ENCODE data around the gene KASH5. TPM values are rescaled to one million over a fixed set of nuclear protein-coding genes. Genes with fewer than 3 reads are reported as not detected.

Gene KASH5
- total and polyA plus RNA-seq, 11 donors = not detected

DNA sequence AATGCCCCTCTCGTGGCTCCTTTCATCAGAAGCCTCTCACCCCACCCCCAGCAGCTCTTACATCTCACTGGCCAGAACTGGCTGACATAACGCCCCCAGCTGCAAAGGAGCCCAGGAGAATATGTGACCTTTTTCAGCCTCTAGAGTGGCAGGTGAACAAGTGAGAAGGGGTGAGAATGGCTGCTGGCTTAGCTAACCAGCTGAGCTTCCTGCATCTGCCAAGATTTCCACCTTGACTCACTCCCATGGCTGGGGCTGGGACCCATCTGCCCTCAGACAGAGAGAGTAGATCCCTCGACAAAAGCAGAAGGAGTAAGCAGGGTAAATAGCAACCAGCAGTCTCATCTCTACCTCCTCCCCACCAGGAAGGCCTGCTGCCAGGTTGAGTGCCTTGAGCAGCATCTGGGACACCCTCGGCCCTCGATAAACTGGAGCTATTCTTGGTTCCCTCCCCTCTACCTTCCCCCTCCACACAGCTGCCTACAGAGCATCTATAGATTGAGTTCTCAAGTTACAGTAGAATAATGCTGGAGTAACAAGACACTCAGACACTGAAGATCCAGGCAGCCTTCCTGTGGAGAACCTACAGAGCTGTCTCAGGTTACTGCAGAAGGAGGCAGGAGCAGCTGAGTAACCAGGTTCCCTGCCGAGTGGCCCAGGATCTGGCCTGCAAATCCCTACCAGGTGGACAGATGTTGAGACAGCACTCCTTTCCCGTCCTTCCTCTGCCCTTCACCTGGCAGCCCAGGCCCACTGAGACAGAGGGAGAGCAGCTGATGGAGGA, 15.5 kb downstream of the KASH5 start:
- H3K27ac ChIP-seq = no peak overlapping the region
- H3K9me3 ChIP-seq = no peaks in the 10 kb centered on the region
- ATAC-seq (no peak), DNase-seq (no peak)
- no peak for TF ChIP-seq POLR2A (IDR thresholded peaks at IDR 0.05)
- no peak for TF ChIP-seq CTCF (IDR thresholded peaks at IDR 0.05)
- peaks cover 0 to 4% (median 0%) of the 10 kb centered on the region in 12 donors for H3K4me1 ChIP-seq
- H3K4me3 ChIP-seq = no peak overlapping the region
- H3K27me3 ChIP-seq = peaks cover 0 to 4% (median 0%) of the 10 kb centered on the region in 9 donors
- no peaks in the 10 kb centered on the region for H3K36me3 ChIP-seq
- intact Hi-C loops (cut with DNase I) = no loop called here
- WGBS, 4 donors = 49 to 64% (median 52%) methylated on average over 6 to 7 of the region's 7 CpGs

DNA sequence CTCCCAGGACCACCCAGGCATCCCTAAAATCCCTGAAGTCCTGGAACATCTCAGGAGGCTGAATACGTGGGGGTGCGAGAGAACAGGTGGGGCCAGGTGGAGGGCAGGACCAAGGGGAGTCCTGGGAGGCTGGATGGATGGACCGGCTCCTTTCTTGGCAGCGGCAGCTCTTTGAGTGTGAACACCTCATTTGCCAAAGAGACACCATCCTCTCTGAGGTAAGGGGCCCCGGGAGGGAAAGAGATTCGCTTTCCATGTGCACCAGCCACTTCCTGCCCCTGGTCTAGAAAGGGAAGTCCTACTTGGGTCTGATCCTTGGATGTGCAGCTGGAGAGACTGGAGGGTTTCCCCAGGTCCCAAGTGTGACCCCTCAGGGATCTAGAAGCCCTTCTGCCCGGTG, 19.0 kb downstream of the KASH5 start:
- TF ChIP-seq POLR2A (IDR thresholded peaks at IDR 0.05) (no peak), CTCF (IDR thresholded peaks at IDR 0.05) (no peak)
- no peak overlapping the region for H3K27ac ChIP-seq
- no peaks in the 10 kb centered on the region for H3K9me3 ChIP-seq
- H3K4me1 ChIP-seq = peaks cover 0 to 21% (median 0%) of the 10 kb centered on the region in 12 donors
- peaks cover 0 to 4% (median 0%) of the 10 kb centered on the region in 9 donors for H3K27me3 ChIP-seq
- no peak for ATAC-seq
- WGBS, 4 donors = 60 to 75% (median 71%) methylated on average over 7 of the region's 7 CpGs
- DNase-seq = no peak
- H3K36me3 ChIP-seq = no peaks in the 10 kb centered on the region
- H3K4me3 ChIP-seq = no peak overlapping the region
- intact Hi-C loops (cut with DNase I) = no loop called here

GRCh38 chr19:49407482-49408015, 19.5 kb downstream of the KASH5 start:
- H3K27me3 ChIP-seq = peaks cover 0 to 4% (median 0%) of the 10 kb centered on the region in 9 donors
- TF ChIP-seq POLR2A (IDR thresholded peaks at IDR 0.05) (no peak), CTCF (IDR thresholded peaks at IDR 0.05) (no peak)
- H3K4me1 ChIP-seq = peaks cover 0 to 21% (median 0%) of the 10 kb centered on the region in 12 donors
- no peaks in the 10 kb centered on the region for H3K36me3 ChIP-seq
- intact Hi-C loops (cut with DNase I) = no loop called here
- H3K27ac ChIP-seq = no peak overlapping the region
- DNase-seq (no peak), ATAC-seq (no peak)
- 86 to 89% (median 87%) methylated on average over 16 of the region's 16 CpGs for WGBS, 4 donors
- no peak overlapping the region for H3K4me3 ChIP-seq
- no peaks in the 10 kb centered on the region for H3K9me3 ChIP-seq

DNA sequence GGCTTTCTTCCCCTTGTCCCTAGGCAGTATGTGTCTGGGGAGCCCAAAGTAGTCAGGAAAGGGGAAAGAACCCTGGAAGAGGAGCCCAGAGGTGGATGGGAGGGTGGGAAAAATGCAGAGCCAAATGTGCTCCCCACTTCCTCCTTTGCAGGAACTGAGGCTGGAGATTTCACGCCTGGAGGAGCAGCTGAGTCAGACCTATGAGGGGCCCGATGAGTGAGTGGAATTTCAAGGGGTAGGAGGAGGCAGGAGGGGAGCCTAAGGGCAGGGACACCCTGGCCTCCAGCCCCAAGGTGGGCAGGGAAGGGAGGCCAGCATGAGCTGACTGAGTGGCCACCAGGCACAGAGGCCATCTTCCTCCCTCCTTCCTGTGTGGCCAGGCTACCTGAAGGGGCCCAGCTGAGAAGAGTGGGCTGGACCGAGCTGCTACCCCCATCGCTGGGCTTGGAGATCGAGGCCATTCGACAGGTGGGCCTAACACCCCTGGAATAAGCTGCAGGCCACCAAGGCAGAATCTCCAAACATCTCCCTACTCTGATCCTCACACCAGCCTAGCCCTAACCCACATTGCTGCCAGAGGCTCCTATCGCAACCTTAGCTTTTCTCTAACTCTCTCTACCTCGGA, 20.9 kb downstream of the KASH5 start:
- Histone ChIP-seq H3K27ac (no peak overlapping the region), H3K4me1 (peaks cover 0 to 21% (median 0%) of the 10 kb centered on the region in 12 donors), H3K4me3 (no peak overlapping the region), H3K36me3 (no peaks in the 10 kb centered on the region), H3K9me3 (no peaks in the 10 kb centered on the region), H3K27me3 (peaks cover 0 to 4% (median 0%) of the 10 kb centered on the region in 9 donors)
- DNase-seq = no peak
- intact Hi-C loops (cut with DNase I) = no loop called here
- WGBS, 4 donors = 79 to 85% (median 83%) methylated on average over 8 of the region's 8 CpGs
- no peak for TF ChIP-seq POLR2A (IDR thresholded peaks at IDR 0.05)
- TF ChIP-seq CTCF (IDR thresholded peaks at IDR 0.05) = no peak
- ATAC-seq = no peak
